ENCODE measurements around the gene CMTM8. TPM values are rescaled to one million over a fixed set of nuclear protein-coding genes. Genes with fewer than 3 reads are reported as not detected.

CMTM8 gene
- total and polyA plus RNA-seq, 5 experiments from 2014 or later: 2.0 to 8.6 (median 2.8) TPM

DNA sequence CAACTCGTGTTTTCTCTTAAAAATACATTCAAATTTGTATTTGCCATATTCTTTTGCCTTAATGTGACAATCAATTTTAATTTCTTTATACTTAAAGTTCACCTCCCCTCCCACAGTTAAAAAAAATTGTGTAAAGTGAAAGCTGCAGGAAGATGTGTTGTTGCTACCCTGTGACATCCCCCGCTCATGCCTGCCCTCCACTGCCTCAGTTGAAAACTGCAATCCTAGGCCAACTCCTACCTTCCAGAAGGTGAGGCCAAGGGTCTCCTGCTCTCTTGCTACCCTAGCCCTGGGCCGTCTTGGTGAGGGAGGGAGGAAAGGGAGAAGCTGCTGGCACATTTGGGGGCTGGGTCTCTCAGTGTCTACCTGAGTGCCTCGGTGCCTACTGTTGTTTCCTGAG is 96.2 kb downstream of the CMTM8 start:
- DNase-seq: peak in 8 of 10 donors; percentile 8 to 58 (median 37)
- H3K4me3 Mint-ChIP-seq: peak overlapping the region in 1 of 10 donors; percentile 54
- peak; percentile 81 for ATAC-seq
- no peaks in the 10 kb centered on the region for H3K27me3 Mint-ChIP-seq
- no peaks in the 10 kb centered on the region for H3K9me3 Mint-ChIP-seq
- POLR2A ChIA-PET: interaction anchor here (0.6 kb wide), 1 partner anchor 59 kb away, joined by 6 read pairs; no protein-coding TSS in a partner anchor
- no peaks in the 10 kb centered on the region for H3K36me3 Mint-ChIP-seq
- H3K4me1 Mint-ChIP-seq: peaks cover 13 to 47% (median 35%) of the 10 kb centered on the region in 4 donors
- peak overlapping the region in 8 of 10 donors; percentile 8 to 91 (median 73) for H3K27ac Mint-ChIP-seq

DNA sequence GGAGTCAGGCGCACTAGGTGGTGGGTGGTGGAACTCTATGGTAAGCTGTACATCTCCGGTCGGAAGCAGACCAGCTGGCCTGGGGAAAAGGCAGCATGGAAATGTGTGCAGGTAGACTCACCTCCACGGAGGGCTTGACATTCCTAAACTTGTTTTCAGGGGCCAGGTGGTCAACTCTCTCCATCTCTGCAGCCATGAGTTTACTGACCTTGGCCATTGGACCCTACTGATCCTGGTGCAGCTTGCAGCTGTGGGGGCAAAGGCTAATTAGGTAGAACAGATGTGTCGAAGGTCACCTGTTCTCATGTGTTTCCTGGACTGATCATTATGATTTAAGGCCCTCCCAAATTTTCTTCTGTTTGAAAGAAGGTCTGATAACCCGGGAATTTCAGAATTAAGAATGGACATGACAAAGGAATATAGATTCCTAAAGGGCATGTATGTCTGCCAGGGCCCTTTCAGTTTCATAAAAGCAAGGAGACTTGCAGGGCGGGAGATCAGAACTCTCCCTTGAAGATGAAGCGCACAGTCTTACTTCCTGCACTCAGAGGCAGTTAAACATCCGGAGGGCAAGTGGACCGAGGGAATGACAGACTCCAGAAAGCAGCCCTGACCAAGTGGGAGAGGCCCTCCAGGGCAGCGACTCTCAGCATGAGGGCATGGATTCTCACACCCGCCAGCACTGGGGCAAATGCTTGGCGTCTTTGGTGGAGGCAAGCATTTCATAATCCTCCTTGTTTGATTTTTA is 97.1 kb downstream of the CMTM8 start:
- peak; percentile 59 to 62 for ATAC-seq
- H3K36me3 Mint-ChIP-seq: no peaks in the 10 kb centered on the region
- peaks cover 13 to 47% (median 35%) of the 10 kb centered on the region in 4 donors for H3K4me1 Mint-ChIP-seq
- H3K27me3 Mint-ChIP-seq: no peaks in the 10 kb centered on the region
- DNase-seq: peak in 2 of 10 donors; percentile 14 to 21
- no peaks in the 10 kb centered on the region for H3K9me3 Mint-ChIP-seq
- peak overlapping the region; percentile 14 to 81 (median 52) for H3K4me3 Mint-ChIP-seq
- POLR2A ChIA-PET: interaction anchor here (1.3 to 1.6 kb wide), 2 partner anchors 33 to 36 kb away, joined by 5 read pairs; no protein-coding TSS in a partner anchor
- H3K27ac Mint-ChIP-seq: peak overlapping the region; percentile 60 to 93 (median 86)

DNA sequence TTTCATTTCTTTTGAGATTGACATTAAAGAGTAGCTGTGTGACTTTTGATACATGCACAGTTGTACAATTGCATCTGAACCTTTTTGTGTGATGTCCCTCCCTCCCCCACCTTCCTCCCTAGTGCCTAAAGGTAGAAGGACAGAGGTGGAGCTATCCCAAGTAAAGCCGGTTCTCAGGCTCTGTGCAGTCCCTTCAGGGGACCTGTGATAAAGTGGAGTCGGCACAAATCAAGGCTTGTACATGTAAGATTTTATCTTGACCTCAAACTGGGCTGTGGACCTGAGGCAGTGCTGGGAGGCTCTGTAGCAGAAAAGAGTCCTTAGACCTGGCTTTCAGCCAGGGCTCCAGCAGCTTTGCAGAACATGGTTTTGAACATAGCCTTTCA is 97.6 kb downstream of the CMTM8 start:
- Mint-ChIP-seq H3K4me3 (peak overlapping the region in 7 of 10 donors; percentile 17 to 81 (median 54)), H3K27ac (peak overlapping the region; percentile 47 to 93 (median 86))

DNA sequence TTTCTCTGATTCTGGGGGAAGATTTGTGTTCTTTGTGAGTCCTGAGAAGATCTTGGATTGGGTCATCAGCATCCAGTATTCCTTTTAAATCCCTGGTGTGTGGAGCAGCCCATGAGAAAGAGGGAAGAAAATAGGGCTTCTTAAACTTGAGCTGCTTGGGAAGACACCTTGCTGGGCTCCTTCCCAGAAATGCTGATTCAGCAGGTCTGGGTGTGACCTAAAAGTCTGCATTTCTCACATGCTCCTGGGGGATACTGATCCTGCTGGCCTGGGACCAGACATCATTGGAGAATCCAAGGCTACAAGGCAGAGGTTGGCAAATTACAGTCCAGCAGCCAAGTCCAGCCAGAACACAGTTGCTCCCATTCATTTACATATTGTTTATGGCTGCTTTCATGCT is 99.0 kb downstream of the CMTM8 start:
- Mint-ChIP-seq H3K27ac (peak overlapping the region in 7 of 10 donors; percentile 17 to 85 (median 35)), H3K4me3 (no peak overlapping the region)
- POLR2A ChIA-PET: interaction anchor here (1.2 kb wide), 1 partner anchor 25 kb away, joined by 4 read pairs; no protein-coding TSS in a partner anchor

More for the DNA sequence above, 97.6 kb downstream of the CMTM8 start:
- Mint-ChIP-seq H3K4me1 (peaks cover 13 to 42% (median 35%) of the 10 kb centered on the region in 4 donors), H3K9me3 (no peaks in the 10 kb centered on the region), H3K36me3 (no peaks in the 10 kb centered on the region), H3K27me3 (no peaks in the 10 kb centered on the region)
- DNase-seq (no peak), ATAC-seq (peak in 1 of 2 donors; percentile 15)
- POLR2A ChIA-PET: interaction anchor here (1.3 to 1.6 kb wide), 2 partner anchors 33 to 36 kb away, joined by 5 read pairs; no protein-coding TSS in a partner anchor

DNA sequence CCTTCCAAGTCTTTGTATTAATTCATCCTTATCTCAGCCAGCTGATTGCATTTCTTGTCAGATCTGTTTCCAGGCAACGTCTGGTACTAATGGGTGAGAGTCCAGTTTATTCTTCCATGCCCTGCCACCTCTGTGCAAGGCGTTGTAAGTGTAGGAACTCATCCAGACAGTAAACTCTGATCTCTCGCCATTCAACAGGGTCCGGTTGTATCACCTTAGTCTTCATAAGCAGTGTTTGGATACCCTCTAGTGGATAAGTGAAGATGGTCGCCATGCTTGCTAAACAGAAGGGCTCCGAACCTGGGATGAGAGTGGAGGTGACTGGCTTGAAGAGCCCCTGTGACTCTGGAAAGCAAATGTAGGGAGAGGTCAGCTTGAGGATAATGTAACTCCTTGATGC is 101.6 kb downstream of the CMTM8 start:
- POLR2A ChIA-PET: no interaction called here
- no peak overlapping the region for H3K4me3 Mint-ChIP-seq
- DNase-seq: peak in 8 of 10 donors; percentile 5 to 72 (median 40)
- H3K4me1 Mint-ChIP-seq: peaks cover 4 to 24% (median 18%) of the 10 kb centered on the region in 4 donors
- no peaks in the 10 kb centered on the region for H3K36me3 Mint-ChIP-seq
- no peaks in the 10 kb centered on the region for H3K9me3 Mint-ChIP-seq
- no peak overlapping the region for H3K27ac Mint-ChIP-seq
- peak; percentile 81 to 91 for ATAC-seq
- no peaks in the 10 kb centered on the region for H3K27me3 Mint-ChIP-seq

More for the DNA sequence above, 99.0 kb downstream of the CMTM8 start:
- no peak for ATAC-seq
- peaks cover 8 to 29% (median 26%) of the 10 kb centered on the region in 4 donors for H3K4me1 Mint-ChIP-seq
- no peaks in the 10 kb centered on the region for H3K9me3 Mint-ChIP-seq
- H3K27me3 Mint-ChIP-seq: no peaks in the 10 kb centered on the region
- DNase-seq: no peak
- H3K36me3 Mint-ChIP-seq: no peaks in the 10 kb centered on the region

DNA sequence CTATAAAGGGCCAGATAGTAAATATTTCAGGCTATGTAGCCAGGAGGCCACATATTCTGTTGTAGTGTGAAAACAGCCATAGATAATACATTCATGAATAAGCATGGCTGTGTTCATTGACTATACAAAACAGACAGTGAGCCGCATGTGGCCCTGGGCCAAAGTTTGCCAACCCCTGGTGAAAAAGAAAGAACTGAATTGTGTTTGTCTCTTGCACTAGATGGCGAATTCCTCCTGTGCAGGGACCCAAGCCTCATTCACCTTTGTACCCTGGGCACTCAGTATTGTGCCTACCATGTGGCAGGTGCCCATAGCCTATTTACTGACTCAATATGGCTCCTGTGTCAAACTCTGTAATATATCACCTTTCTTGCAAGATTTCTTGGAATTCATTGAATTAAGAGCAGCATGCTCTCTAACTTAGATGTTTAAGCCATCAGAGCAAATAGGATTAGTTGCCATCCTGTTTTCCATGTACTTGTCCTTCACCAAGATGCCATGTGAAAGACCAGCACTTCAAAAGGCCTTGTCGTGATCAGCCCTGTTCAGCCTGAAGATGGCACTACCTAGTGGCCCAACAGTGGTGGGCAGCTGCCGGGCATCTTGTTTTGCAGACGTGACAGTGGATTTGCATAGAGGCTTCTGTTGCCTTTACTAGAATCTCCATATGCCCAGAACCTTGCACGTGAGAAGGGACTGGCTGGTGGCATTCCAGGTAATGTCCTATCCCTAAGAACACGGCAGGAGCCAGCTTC is 102.3 kb downstream of the CMTM8 start:
- Mint-ChIP-seq H3K36me3 (no peaks in the 10 kb centered on the region), H3K27ac (no peak overlapping the region), H3K27me3 (no peaks in the 10 kb centered on the region), H3K4me3 (no peak overlapping the region), H3K4me1 (peaks cover 2 to 16% (median 11%) of the 10 kb centered on the region in 4 donors), H3K9me3 (no peaks in the 10 kb centered on the region)
- POLR2A ChIA-PET: no interaction called here
- DNase-seq (no peak), ATAC-seq (no peak)

DNA sequence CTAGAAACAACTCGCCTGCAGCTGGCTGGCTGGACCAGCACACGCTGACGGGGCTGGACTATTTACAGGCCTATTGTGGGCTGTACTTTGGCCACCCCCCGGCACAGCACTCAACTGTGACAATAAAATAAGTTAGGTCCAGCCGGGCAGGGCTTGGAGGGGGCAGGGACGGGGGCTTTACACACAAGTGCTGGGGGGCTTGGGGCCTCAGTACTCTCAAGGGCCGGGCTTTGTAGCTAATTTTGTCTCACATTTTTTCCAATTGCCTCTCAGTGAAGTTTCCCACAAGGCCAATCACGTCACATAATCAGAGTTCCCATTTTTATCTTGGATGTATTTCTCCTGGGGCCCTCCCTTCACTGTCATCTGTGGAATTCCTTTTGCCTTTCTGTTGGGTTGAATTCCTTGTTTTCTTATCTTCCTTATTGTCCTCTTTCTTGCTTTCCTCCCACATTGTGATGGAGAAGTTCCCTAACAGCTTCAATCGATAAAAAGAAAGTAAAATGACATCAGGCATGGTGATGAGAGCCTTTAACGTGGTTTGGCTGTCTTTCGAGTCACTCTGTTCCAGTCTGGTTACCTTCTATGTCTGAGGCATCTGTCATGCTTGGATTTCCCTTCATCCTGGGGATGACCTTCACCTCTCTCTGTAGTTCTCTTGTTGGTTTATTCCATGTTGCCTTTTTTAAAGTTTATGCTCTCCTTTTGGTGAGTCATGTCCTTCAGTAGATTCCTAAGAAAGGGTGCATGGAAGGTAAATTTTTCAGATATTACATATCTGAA is 109.1 kb downstream of the CMTM8 start:
- Mint-ChIP-seq H3K27ac (peak overlapping the region in 2 of 10 donors; percentile 59 to 75), H3K9me3 (no peaks in the 10 kb centered on the region), H3K27me3 (no peaks in the 10 kb centered on the region), H3K4me3 (no peak overlapping the region), H3K36me3 (no peaks in the 10 kb centered on the region), H3K4me1 (peaks cover 0 to 20% (median 11%) of the 10 kb centered on the region in 4 donors)
- POLR2A ChIA-PET: interaction anchor here (0.6 to 0.7 kb wide), 2 partner anchors 24 to 221 kb away, joined by 3 read pairs; no protein-coding TSS in a partner anchor
- no peak for ATAC-seq
- no peak for DNase-seq

DNA sequence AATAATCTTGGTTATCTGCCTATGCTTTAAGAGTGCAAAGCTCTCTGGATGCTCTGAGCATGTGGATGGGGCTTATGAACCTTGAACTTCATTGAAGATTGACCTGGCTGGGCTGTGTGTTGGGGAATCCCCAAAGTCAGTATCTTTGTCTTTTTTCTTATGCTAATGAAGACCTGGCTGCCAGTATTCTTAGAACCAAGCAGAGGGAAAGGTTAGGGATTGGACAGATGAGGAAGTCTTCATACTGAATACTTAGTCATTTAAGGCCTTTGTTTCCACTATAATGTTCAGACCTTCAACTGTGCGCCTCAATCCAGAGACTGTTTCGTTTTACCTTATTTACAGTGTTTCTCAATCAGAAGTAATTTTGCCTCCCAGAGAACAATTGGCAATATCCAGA is 110.7 kb downstream of the CMTM8 start:
- no peaks in the 10 kb centered on the region for H3K9me3 Mint-ChIP-seq
- peaks cover 0 to 20% (median 12%) of the 10 kb centered on the region in 4 donors for H3K4me1 Mint-ChIP-seq
- DNase-seq (no peak), ATAC-seq (no peak)
- H3K4me3 Mint-ChIP-seq: no peak overlapping the region
- H3K27me3 Mint-ChIP-seq: no peaks in the 10 kb centered on the region
- peak overlapping the region in 5 of 10 donors; percentile 32 to 38 (median 33) for H3K27ac Mint-ChIP-seq
- no peaks in the 10 kb centered on the region for H3K36me3 Mint-ChIP-seq
- POLR2A ChIA-PET: no interaction called here

DNA sequence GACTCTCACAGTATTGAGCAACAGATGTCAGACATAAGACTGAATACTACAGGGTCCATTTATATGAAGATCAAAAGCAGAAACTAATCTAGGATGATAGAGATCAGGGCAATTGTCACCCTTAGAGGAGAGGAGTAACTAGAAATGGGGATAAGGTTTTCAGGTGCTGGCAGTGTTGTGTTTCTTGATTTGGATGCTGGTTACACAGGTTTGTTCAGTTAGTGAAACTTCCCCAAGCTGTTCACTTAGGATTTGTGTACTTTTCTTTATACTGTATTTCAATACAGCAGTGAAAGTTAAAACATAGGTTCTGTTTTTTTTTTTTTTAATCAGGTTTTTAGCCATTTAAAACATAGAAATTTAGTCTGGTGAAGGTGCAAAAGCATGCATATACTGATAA is 114.1 kb downstream of the CMTM8 start:
- Mint-ChIP-seq H3K27me3 (no peaks in the 10 kb centered on the region), H3K27ac (peak overlapping the region in 2 of 10 donors; percentile 1 to 71), H3K9me3 (no peaks in the 10 kb centered on the region), H3K4me3 (no peak overlapping the region), H3K36me3 (peaks cover 0 to 7% (median 0%) of the 10 kb centered on the region in 3 donors), H3K4me1 (peaks cover 0 to 26% (median 15%) of the 10 kb centered on the region in 4 donors)
- POLR2A ChIA-PET: interaction anchor here (0.6 to 0.7 kb wide), 2 partner anchors 54 to 118 kb away, joined by 3 to 5 read pairs; no protein-coding TSS in a partner anchor
- DNase-seq (no peak), ATAC-seq (no peak)

DNA sequence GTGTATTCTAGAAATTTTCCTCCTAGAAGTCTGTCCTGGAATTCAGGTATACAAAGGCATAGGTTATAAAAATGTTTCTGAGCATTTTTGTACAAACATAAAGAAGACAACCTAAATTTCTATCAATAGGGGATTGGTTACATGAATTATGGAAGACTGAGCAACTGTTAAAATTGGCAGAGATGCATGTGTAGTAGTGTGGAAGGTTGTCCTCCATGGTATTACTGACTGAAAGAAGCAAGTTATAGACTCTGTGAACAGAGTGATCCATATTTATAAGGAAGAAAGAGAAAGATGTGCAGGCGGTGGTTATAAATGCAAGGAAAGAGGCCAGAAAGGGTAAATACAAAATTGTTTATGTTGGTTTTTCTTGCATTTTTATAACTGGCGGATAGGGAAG is 114.9 kb downstream of the CMTM8 start:
- DNase-seq (no peak), ATAC-seq (no peak)
- Mint-ChIP-seq H3K27ac (no peak overlapping the region), H3K4me1 (peaks cover 0 to 19% (median 11%) of the 10 kb centered on the region in 4 donors), H3K27me3 (no peaks in the 10 kb centered on the region), H3K4me3 (no peak overlapping the region), H3K9me3 (no peaks in the 10 kb centered on the region), H3K36me3 (peaks cover 0 to 11% (median 0%) of the 10 kb centered on the region in 3 donors)
- POLR2A ChIA-PET: interaction anchor here (0.7 kb wide), 1 partner anchor 55 kb away, joined by 3 read pairs; no protein-coding TSS in a partner anchor

DNA sequence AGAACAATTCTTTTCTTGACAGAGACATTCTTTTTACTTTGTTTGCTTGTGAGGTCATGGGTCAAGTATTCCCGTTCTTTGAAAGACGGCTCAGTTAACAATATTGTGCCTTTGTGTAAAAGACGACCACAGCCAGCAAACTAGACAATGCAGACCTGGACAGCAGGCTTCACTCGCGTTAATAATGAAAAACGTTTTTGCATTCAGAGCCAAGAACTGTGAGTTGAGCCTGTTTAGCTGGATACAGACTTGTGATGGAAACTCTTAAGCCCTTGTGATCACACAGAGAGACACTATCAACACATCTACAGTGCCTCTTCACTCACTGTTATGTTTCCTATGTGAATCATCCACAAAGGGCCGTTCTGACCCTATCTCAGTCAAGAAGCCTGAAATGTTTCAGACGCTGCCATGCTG is 115.9 kb downstream of the CMTM8 start:
- POLR2A ChIA-PET: no interaction called here
- DNase-seq: no peak
- Mint-ChIP-seq H3K27ac (peak overlapping the region in 1 of 10 donors; percentile 1), H3K36me3 (peaks cover 0 to 16% (median 3%) of the 10 kb centered on the region in 3 donors), H3K9me3 (no peaks in the 10 kb centered on the region), H3K4me1 (peaks cover 0 to 13% (median 4%) of the 10 kb centered on the region in 4 donors), H3K4me3 (no peak overlapping the region), H3K27me3 (no peaks in the 10 kb centered on the region)
- ATAC-seq: no peak

DNA sequence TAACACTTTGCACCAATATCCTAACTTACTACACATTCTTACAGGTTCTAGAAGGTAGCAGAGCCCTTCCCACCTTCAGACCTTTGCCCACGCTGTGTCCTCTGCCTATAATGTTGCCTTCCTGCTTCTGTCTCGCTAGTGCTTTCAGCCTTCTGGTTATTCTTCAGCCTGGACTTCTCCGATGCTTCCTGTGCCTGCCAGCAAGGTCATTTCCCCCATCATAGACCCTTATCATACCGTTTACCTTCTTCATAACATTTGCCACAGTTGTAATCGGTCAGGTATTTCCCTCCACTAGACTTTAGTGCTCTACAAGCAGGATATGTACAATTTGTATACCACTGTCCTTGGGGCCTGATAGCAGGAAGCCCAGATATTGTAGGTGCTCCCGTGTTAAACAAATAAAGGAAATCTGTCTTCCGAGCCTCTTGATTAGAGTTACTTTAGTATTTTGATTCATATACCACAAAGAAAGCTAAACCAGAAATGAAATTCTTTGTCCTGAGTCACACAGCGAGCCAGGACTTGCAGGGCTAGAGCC is 117.3 kb downstream of the CMTM8 start:
- H3K27ac Mint-ChIP-seq: no peak overlapping the region
- POLR2A ChIA-PET: no interaction called here
- H3K4me1 Mint-ChIP-seq: peaks cover 0 to 13% (median 4%) of the 10 kb centered on the region in 4 donors
- no peak for DNase-seq
- no peaks in the 10 kb centered on the region for H3K9me3 Mint-ChIP-seq
- H3K27me3 Mint-ChIP-seq: no peaks in the 10 kb centered on the region
- ATAC-seq: no peak
- no peak overlapping the region for H3K4me3 Mint-ChIP-seq
- H3K36me3 Mint-ChIP-seq: peaks cover 0 to 24% (median 3%) of the 10 kb centered on the region in 3 donors
